ENCODE results near the gene SH3D19. TPM values are rescaled to one million over a fixed set of nuclear protein-coding genes. Genes with fewer than 3 reads are reported as not detected.

Gene SH3D19
- total RNA-seq, 4 donors from 2014 or later = 159 to 290 (median 244) TPM

- H3K27ac ChIP-seq = peak overlapping the region; percentile 37 to 94 (median 72)
- H3K36me3 ChIP-seq = no peaks in the 10 kb centered on the region
- TF ChIP-seq EP300 (IDR thresholded peaks at IDR 0.05) (no peak), POLR2A (IDR thresholded peaks at IDR 0.05) (no peak), CTCF (IDR thresholded peaks at IDR 0.05) (no peak)
- WGBS, 2 donors = 16 to 22% methylated on average over 1 of the region's 1 CpG
- H3K4me1 ChIP-seq = peaks cover 0 to 75% (median 43%) of the 10 kb centered on the region in 4 donors
- no peak for DNase-seq (ENCODE audit: low spot score in 2 of 2)
- H3K9me3 ChIP-seq = no peaks in the 10 kb centered on the region
- H3K27me3 ChIP-seq = no peaks in the 10 kb centered on the region
- no peak overlapping the region for H3K4me3 ChIP-seq
These were observed 119.7 kb downstream of the SH3D19 start for GRCh38 chr4:151205722-151206121.

- Histone ChIP-seq H3K27me3 (no peaks in the 10 kb centered on the region), H3K9me3 (no peaks in the 10 kb centered on the region), H3K36me3 (no peaks in the 10 kb centered on the region), H3K4me3 (no peak overlapping the region), H3K27ac (peak overlapping the region; percentile 37 to 94 (median 72)), H3K4me1 (peaks cover 0 to 82% (median 46%) of the 10 kb centered on the region in 4 donors)
- 68 to 74% methylated on average over 10 of the region's 10 CpGs for WGBS, 2 donors
- no peak for DNase-seq (ENCODE audit: low spot score in 2 of 2)
- TF ChIP-seq POLR2A (IDR thresholded peaks at IDR 0.05) = no peak
- TF ChIP-seq CTCF (IDR thresholded peaks at IDR 0.05) = no peak
- TF ChIP-seq EP300 (IDR thresholded peaks at IDR 0.05) = peak in 1 of 2 donors; percentile 49
These were observed 120.4 kb downstream of the SH3D19 start for GRCh38 chr4:151204925-151205524.

GRCh38 chr4:151202851-151203455 lies 122.5 kb downstream of the SH3D19 start:
- Histone ChIP-seq H3K27ac (peak overlapping the region; percentile 64 to 94 (median 82)), H3K4me1 (peaks cover 0 to 94% (median 45%) of the 10 kb centered on the region in 4 donors), H3K4me3 (no peak overlapping the region), H3K27me3 (no peaks in the 10 kb centered on the region), H3K36me3 (no peaks in the 10 kb centered on the region), H3K9me3 (no peaks in the 10 kb centered on the region)
- 22 to 30% methylated on average over 6 of the region's 6 CpGs for WGBS, 2 donors
- TF ChIP-seq EP300 (IDR thresholded peaks at IDR 0.05) (no peak), CTCF (IDR thresholded peaks at IDR 0.05) (no peak), POLR2A (IDR thresholded peaks at IDR 0.05) (no peak)
- DNase-seq (ENCODE audit: low spot score in 2 of 2) = no peak

GRCh38 chr4:151202381-151202780 lies 123.0 kb downstream of the SH3D19 start:
- Histone ChIP-seq H3K4me1 (peaks cover 0 to 93% (median 42%) of the 10 kb centered on the region in 4 donors), H3K9me3 (no peaks in the 10 kb centered on the region), H3K36me3 (no peaks in the 10 kb centered on the region), H3K4me3 (no peak overlapping the region), H3K27me3 (no peaks in the 10 kb centered on the region), H3K27ac (peak overlapping the region; percentile 64 to 94 (median 82))
- WGBS, 2 donors = 79 to 82% methylated on average over 2 of the region's 2 CpGs
- DNase-seq (ENCODE audit: low spot score in 2 of 2) = no peak
- TF ChIP-seq EP300 (IDR thresholded peaks at IDR 0.05) (no peak), POLR2A (IDR thresholded peaks at IDR 0.05) (no peak), CTCF (IDR thresholded peaks at IDR 0.05) (no peak)

Data from tibial nerve (tissue), 4 donors.